Right lung (tissue), 5 donors: ENCODE results near the gene N4BP3. TPM values are rescaled to one million over a fixed set of nuclear protein-coding genes. Genes with fewer than 3 reads are reported as not detected.
A peak's percentile ranks its signal among the peaks of the same experiment; 100 is the strongest.
"Not testable (repeated sequence)": the region's sequence is repeated elsewhere in the genome, so short reads cannot be mapped to it uniquely, and the experiment has no call there.

ENCODE experiments used
- DNase-seq, 2 donors: peaks; one replicate each; pipeline ENCODE4 v3.0.0-alpha.2; 2013
- polyA plus RNA-seq, 5 donors: library from polyadenylated mRNA; unstranded; fragments of 120-200 nt; gene quantifications; one replicate each; pipeline versions ENCODE4 v1.2.1 to v1.2.3, GENCODE V29; 2013; ENCODE audit warnings: inconsistent platforms in 1 of 5, low replicate concordance in 1 of 5; ENCODE audit not compliant: insufficient read length in 5 of 5, insufficient read depth in 1 of 5

N4BP3 gene
- polyA plus RNA-seq, 5 donors = 9.5 to 19.4 (median 15.9) TPM

DNA sequence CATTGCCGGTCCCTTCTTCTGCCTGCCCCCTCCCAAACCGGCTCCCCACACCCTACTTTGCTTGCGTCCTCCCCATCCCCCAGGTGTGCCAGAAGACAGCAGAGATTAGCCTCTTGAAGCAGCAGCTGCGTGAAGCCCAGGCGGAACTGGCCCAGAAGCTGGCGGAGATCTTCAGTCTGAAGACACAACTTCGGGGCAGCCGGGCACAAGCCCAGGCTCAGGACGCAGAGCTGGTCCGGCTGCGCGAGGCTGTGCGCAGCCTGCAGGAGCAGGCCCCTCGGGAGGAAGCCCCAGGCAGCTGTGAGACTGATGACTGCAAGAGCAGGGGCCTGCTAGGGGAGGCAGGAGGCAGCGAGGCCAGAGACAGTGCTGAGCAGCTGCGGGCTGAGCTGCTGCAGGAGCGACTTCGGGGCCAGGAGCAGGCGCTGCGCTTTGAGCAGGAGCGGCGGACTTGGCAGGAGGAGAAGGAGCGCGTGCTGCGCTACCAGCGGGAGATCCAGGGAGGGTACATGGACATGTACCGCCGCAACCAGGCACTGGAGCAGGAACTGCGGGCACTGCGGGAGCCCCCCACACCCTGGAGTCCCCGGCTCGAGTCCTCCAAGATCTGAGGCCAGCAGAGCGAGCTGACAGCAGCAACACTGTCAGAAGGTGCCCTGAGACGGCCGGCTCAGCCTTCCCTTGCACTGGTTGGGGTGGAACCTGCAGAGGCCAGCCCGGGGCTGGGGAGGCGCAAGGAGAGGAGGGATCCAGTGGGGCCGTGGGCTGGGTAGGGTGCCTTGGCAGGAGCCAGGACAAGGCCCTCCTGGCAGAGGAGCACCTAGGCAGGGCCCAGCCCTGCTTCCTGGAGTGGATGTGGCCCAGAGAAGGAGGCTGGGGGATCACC is 8.3 kb downstream of the N4BP3 start:
- DNase-seq = no peak

DNA sequence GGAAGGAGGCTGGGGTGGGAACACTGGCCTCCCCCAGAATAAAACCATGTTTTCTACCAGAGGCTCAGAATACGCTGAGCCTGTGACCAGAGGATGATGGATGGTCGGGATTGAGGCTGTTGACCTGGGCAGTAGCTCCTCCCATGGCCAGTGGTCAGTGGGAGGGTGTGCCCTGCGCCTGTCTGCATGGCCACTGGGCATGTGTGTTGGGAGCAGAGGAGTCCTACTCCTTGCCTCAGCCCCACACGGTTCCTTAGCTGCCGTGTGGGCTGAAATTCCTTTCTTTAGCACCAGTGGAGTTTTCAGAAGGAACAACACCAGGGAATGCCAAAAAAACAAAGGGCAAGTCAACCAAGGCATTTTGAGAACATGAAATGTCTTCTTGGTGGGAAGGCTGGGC is 9.0 kb downstream of the N4BP3 start:
- DNase-seq = no peak

DNA sequence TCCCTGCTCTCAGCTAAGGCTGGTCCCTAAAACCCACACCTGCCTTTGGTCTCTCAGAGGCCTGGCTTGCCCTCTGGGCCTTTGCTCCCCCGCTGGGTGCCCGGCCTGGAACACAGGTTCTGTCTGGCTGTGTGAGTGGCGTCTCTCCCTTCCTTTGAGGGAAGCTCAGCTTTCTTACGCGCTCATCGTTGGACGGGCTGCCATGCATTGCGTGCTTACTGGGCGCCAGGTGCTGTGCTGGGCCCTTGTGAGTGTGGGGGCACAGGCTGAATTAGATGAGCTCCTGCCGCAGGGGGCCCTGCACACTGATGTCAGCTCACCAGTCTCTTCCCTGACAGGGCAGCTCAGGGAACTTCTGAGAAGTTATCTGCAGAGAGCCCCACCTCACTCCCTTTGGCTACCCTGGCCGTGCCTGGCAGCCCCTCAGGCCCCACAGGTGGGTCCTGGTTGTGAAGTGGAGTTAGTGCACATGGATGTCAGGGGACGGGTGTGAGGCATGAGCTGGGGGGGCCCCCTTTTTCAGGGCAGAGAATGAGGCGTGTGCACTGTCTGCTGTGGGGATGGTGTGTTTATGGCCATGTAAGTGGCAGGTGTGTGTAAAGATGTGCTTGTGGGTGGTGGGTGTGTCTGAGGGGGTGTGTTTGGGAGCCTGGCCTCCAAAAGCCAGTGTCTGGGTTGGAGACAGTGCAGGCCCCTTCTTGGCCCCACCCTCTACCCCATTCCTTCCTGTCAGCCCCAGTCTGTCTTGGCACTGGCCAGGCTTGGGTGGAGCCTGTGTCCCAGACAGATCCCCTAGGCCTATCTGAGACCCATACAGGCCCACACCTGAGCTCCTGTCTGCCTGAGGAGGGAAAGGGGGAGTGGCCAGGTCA is 10.0 kb downstream of the N4BP3 start:
- DNase-seq = no peak

DNA sequence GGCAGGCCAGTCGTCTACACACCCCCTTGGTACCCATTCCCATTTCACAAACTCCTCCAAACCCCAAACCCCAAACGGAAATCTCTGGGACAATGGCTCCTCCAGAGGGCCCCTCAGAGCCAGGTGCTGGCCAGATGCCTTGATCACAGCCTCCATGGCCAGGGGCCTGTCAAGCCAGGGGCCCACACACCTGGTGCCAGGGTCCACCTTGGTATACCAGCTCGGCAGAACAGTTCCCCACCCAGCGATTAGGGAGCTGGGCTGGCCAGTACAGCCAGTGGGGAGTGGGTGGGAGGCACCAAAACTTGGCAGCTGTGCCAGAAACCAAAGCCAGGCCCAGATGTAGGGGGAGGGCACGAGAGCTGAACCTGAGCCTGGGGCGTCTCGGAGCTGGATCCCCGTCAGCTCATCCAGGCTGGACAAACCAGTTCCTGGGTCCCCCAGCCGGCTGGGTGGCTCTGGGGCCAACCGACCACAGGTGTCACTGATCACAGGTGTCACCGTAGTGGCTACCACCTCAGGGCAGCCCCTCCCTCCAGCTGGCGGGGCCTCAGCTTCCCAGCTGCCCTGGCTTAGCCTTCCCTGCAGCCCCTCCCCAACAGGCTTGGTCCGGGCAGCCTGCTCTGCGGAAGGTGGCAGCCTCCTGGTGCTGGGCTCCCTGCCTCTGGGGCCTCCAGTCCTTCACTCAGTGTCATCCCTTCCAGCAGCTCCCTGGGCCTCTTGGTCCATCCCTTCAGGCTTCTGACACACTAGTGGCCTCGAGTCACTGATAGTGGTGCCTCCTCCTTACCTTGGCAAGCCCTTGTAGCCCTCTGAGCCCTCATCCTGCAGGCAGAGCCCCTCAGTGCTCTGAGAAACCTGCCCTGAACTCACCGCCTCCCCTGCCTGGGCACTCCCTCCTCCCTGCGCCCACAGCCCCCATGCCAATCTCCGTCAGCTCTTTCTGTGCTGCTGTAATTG is 10.9 kb downstream of the N4BP3 start:
- peak in 1 of 2 donors; percentile 36 for DNase-seq

DNA sequence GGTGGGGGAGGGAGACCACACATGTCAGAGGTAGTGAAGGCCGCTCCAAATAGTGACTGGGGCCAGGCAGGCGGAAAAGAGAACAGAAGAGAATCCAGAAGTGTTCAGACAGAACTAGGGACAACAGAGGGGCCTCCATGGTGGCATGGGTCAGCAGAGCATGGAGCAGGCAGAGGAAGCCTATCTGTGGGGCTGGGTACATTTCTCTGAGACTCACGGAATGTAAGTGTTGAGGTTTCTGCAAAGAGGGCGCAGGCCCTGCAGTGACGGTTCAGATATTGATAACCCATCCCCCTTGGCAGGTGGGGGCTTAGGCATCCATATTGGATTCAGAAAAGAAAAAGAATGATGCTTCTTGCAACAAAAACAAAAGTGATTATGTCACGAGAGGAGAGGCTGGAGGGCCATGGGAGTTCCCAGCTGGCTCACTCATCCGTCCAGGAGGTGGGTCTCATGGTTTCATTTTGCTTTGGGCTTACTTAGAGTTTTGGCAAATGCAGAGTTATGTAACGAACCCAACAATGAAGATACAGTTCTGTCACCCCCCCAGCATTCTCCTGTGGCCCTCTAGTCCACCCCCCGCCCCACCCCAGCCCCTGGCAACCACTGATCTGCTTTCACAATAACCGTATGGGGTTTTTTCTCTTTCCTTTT is 12.0 kb downstream of the N4BP3 start:
- DNase-seq = no peak

DNA sequence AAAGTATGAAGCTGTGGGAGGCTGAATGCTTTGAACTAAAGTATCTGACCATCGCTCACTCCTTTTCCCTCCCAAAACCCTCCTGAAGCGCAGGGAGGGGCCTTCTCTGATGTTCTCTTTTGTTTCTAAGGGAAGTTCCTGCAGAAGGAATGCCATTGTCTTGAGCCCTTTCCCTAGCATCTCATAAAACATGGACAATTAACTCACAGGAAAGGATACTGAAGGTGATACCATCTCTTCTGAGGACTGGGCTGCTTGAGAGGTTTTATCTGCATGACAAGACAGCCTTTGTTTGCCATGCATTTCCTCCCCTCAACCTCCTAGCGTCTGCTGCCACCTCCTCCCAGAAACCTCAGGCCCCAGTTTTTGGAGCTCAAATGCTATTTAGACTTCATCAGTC is 13.2 kb downstream of the N4BP3 start:
- DNase-seq = no peak

DNA sequence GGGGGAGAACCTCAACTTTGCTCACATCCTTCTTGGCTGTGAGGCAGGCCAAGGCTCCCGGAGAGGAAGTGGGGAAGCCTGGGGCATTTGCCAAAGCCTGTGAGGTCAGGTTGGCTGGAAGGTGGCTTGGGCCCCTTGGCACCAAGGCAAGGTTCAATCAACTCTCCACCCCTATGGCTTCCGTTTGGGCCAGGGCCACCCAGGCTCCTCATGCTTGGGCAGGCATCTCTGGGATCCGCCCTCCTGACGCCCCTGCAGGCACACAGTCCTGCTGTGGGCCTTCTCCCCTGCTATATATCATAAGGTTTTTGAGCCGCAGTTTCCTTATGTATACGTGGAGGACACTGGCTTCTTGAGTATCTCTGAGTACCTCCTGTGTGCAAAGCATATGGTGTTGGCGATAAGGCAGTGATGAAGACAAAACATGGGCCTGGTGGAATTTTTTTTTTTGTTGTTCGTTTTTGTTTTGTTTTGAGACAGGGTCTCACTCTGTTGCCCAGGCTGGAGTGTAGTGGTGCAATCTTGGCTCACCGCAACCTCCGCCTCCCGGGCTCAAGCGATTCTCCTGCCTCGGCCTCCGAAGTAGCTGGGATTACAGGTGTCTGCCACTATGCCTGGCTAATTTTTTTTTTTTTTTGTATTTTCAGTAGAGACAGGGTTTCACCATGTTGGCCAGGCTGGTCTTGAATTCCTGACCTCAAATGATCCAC is 14.1 kb downstream of the N4BP3 start:
- DNase-seq = not testable (repeated sequence)

DNA sequence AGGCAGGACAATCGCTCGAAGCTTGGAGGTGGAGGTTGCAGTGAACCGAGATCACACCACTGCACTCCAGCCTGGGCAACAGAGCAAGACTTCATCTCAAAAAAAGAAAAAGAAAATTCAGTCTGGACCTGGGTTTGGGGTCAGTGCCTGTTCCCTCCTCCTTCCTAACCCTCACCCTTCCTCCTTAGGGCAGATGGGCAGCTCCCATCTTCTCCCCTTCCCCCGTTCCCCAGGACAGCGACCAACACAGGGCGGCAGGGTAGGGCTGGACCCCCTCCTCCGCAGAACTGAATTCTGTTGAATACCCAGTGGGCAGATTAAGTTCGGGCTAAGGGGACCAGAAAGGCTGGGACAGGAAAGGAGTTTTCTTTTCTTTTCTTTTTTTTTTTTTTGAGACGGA is 16.0 kb downstream of the N4BP3 start:
- DNase-seq = no peak

DNA sequence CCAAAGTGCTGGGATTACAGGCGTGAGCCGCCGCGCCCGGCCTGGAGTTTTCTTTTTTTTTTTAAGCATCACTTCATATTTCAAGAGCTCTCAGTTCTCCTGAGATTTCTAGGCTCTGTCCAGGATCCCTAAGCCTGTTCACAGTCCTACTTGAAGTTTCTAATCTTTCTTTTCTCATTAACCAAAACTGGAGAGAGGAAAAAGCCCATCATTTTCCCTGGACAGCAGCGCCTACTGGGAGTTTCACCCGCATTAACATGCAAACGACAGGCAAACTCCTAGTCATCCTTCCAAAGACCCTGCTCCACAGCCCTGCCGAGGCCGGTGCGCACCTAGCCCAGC is 16.9 kb downstream of the N4BP3 start:
- not testable (repeated sequence) for DNase-seq

DNA sequence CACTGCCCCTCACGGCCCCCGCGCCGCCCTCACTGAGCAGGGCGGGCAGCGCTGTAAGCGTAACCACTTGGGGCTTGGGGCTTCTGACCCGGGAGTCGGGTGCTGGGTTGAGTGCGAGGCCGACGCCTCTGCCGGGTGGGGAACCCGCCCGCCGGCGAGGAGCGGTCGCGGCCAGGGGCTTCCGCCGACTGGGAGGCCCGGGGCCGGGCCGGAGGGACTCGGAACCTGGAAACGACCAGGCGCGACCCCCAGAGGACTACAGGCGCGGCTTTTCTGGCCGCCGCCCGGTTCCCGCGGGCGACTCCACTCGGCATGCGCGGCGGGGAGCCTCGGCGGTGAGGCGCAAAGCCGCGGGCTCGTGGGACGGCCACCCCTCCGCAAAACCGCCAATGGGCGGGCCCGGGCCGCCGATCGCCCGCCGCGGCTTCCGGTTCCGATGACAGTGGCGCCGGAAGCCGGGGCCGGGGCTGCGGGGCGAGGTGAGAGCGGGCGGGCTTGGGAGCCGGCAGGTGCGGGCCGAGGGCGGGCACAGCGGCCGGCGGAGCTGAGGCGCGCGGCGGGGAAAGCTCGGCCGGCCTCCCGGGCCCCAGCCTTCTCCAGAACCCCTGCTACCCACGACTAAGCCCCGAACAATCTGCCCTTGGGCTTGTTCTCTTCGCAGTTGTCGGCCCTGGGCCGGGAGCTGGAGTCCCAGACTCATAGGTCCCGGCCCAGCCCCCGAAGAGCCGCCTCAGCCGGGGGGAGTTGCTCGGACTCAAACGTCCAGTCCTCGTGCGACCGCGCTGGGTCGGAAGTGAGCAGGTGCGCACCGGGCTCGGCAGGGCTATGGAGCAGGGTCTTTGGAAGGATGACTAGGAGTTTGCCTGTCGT is 17.5 kb downstream of the N4BP3 start, which contains the start of gene RMND5B:
TSS of gene RMND5B (plus strand) at position 439 of the 870 bp plus-strand sequence. CDS start 7,106 bp downstream, outside the sequence.
- peak; percentile 77 to 80 for DNase-seq

DNA sequence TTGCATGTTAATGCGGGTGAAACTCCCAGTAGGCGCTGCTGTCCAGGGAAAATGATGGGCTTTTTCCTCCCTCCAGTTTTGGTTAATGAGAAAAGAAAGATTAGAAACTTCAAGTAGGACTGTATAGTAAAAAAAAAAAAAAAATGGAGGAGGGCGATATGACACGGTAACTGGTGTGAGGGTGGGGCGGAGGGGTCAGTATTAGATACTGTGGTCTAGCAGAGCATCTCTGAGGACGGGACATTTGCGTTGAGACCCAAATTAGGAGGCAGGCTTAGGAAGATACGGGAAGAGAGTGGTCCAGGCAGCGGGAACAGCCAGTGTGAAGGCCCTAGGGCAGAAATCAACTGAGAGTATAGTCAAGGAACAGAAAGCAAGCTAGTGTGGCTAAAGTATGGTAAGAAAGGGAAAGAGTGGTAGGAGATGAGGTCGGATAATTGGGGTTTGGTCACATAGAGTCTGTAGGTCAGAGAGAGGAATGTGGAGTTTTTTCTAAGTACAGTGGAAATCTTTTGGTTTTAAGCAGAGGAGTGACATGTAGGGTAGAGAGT is 18.2 kb downstream of the N4BP3 start:
- no peak for DNase-seq

DNA sequence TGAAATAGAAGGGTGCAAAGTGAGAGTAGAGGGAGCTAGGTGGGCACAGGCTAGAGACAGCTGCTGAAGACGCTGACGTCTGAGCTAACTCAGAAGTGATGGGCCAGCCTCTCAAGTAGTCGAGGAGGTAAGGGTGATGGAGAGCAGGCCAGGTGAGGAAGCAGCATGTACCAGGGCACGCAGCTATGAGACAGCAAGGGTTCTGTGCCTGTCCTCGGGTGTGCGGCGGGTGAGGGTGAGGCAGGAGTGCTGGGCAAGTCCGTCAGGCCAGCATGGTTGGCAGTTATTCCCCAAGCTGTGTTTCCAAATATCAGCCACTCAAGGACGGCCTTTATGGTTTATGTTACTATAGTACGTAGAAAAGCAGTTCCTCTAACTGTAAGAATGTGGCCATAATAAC is 23.7 kb downstream of the N4BP3 start:
- no peak for DNase-seq

DNA sequence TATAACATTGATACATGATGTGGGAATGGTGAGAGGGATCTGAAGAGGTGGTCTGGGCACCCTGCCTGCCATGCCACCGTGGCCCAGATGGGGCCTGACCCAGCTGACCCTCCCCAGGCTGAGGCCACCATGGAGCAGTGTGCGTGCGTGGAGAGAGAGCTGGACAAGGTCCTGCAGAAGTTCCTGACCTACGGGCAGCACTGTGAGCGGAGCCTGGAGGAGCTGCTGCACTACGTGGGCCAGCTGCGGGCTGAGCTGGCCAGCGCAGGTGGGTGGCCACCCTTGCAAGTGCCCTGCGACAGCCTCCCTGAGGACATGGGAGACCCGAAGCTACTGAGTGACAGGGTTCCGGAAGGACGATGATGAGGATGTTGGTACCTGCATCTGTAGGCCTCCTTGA is 24.7 kb downstream of the N4BP3 start:
- no peak for DNase-seq

DNA sequence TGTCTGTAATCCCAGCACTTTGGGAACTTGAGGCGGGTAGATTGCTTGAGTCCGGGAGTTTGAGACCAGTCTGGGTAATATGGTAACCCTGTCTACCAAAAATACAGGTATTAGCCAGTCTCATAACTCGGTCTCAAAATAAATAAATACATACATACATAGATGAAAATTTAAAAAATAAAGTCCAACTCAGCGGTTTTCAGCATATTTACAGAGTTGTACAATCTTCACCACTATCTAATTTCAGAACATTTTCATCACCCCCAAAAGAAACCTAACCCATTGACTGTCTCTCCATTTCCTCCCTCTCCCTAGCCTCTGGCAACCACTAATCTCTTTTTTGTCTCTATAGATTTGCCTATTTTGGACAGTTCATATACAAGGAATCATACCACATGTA is 28.2 kb downstream of the N4BP3 start:
- no peak for DNase-seq

DNA sequence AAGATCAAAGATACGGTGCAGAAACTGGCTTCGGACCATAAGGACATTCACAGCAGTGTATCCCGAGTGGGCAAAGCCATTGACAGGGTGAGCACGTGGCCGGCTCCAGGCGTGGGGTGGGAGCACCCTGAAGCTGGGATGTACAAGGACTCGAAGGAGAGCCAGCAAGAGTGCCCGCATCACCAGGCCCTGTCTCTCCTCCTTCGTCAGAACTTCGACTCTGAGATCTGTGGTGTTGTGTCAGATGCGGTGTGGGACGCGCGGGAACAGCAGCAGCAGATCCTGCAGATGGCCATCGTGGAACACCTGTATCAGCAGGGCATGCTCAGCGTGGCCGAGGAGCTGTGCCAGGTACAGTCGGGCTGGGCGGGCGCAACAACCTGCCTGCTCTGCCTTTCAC is 29.3 kb downstream of the N4BP3 start:
- no peak for DNase-seq

DNA sequence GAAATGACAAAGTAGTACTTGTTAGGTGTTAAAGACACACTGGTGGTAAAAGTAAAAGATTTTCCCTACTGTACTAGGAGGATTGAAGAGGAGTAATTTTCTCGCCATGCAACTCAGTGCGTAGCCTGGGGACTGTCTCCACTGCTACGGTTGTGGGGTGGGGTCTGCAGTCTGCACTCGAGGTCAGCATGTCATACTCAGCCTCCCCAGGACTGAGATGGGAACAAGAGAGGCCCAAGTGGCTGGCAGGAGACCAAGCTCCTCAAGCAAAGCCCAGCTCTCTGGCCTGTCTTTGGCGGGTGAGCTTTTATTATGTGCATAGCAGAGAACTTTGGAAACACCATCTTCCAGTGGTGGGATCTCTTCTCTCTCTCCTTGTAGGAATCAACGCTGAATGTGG is 29.9 kb downstream of the N4BP3 start:
- no peak for DNase-seq

DNA sequence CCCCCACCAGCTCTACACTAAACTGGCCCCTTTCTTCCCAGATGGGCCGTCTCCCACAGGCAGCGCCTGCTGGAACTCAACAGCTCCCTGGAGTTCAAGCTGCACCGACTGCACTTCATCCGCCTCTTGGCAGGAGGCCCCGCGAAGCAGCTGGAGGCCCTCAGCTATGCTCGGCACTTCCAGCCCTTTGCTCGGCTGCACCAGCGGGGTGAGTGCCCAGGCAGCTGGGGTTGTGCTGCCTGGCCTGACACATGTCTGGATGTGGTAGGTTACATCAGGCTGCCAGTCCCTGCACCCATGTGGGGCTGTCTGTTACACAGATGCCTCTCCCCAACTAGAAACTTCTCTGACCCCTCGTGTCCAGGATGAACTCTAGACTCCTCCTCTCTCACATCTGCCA is 30.6 kb downstream of the N4BP3 start:
- DNase-seq = peak; percentile 77 to 80

DNA sequence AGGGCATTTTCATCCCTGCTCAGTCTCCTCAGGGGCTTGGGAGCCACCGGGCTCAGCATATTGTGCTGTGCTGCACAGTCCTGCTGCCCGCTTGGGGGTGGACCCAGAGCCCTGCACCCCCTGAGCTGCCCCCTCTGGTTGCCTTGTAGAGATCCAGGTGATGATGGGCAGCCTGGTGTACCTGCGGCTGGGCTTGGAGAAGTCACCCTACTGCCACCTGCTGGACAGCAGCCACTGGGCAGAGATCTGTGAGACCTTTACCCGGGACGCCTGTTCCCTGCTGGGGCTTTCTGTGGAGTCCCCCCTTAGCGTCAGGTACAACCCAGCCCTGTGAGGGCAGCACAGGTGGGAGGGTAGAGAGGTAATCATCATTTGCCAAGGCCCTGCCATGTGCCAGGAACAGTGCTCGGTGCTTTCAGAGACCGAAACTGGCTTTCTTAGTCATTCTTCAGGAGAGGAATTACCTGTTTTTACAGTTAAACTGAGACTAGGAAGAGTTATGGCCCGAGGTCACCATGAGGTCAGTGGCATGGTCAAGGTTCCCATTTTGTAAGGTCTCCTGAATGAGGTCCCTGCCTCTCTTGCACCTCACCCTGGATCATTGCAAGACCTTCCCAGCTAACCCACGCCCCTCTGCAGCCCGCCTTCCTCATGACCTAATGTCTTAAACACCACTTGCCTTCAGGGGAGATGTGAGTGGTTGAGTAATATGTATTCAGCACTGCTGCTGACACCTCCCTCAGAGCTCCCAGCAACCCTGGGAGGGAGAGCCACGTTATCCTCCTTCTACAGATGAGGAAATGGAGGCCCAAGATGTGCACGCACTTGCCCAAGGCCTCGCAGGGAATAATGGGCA is 32.9 kb downstream of the N4BP3 start:
- DNase-seq = peak in 1 of 2 donors; percentile 21
